MCF 10A (cell line): ENCODE data around the gene RALGPS1. TPM values are rescaled to one million over a fixed set of nuclear protein-coding genes. Genes with fewer than 3 reads are reported as not detected.

Source experiments
- BruUV-seq: library from RNA; stranded (reverse); fragments of 400-500 nt; replicated peaks from 2 replicates; lab custom pipeline; 2021; lab: Mats Ljungman, UMichigan
- CTCF ChIA-PET: fragments of 300-600 bp; sonication (Branson Sonifier 250); formaldehyde crosslinking; extraction: SDS; loops from one replicate; lab custom pipeline; 2021; ENCODE audit warnings: antibody characterized with exemption, inconsistent platforms; lab: Yijun Ruan, JAX
- POLR2A ChIA-PET: fragments of 300-600, 350-650 bp; sonication (Branson Sonifier 250); formaldehyde crosslinking; extraction: SDS; loops from one replicate; lab custom pipeline; 2020; ENCODE audit warnings: antibody characterized with exemption, inconsistent platforms; lab: Yijun Ruan, JAX
- DNase-seq: peaks from one replicate; pipeline ENCODE4 v3.0.0-alpha.2; 2018; ENCODE audit not compliant: unreplicated experiment
- H3K27ac Mint-ChIP-seq: one replicate; pipeline ENCODE4 v1.8.0; 2022; ENCODE audit warnings: mild to moderate bottlenecking, low read depth, mixed read lengths; ENCODE audit not compliant: unreplicated experiment
- H3K27me3 Mint-ChIP-seq: one replicate; pipeline ENCODE4 v1.8.0; 2022; ENCODE audit warnings: mixed read lengths; ENCODE audit not compliant: insufficient read depth, unreplicated experiment
- H3K36me3 Mint-ChIP-seq: one replicate; pipeline ENCODE4 v1.8.0; 2022; ENCODE audit warnings: mild to moderate bottlenecking, moderate library complexity, mixed read lengths; ENCODE audit not compliant: insufficient read depth, unreplicated experiment
- H3K4me1 Mint-ChIP-seq: one replicate; pipeline ENCODE4 v1.8.0; 2022; ENCODE audit warnings: mixed read lengths; ENCODE audit not compliant: insufficient read depth, unreplicated experiment
- H3K4me3 Mint-ChIP-seq: one replicate; pipeline ENCODE4 v1.8.0; 2022; ENCODE audit warnings: mild to moderate bottlenecking, moderate library complexity, mixed read lengths; ENCODE audit not compliant: unreplicated experiment
- H3K9me3 Mint-ChIP-seq: one replicate; pipeline ENCODE4 v1.8.0; 2022; ENCODE audit warnings: mixed read lengths; ENCODE audit not compliant: unreplicated experiment
- intact Hi-C: fragments of 100-400 bp; cut with micrococcal nuclease; formaldehyde crosslinking; loops from 2 replicates; pipeline ENCODE4 v1.14.1; 2022
- total RNA-seq: library from RNA; stranded (reverse); gene quantifications from 2 replicates; pipeline ENCODE4 v1.2.3, GENCODE V29; 2022
- TF ChIP-seq, protein P1 (sequence below): fragments of 200-600 bp; IDR thresholded peaks from one replicate; pipeline ENCODE4 v1.8.0; 2022; ENCODE audit warnings: antibody characterized with exemption, mild to moderate bottlenecking; ENCODE audit not compliant: unreplicated experiment

Gene RALGPS1
- total RNA-seq, 1 experiment from 2014 or later = 2.4 TPM

- intact Hi-C loops = no loop called here
- Mint-ChIP-seq H3K4me1 (no peaks in the 10 kb centered on the region), H3K36me3 (no peaks in the 10 kb centered on the region), H3K27me3 (peaks cover 3% of the 10 kb centered on the region), H3K27ac (no peak overlapping the region), H3K9me3 (no peaks in the 10 kb centered on the region), H3K4me3 (no peak overlapping the region)
- no TSS peak for BruUV-seq
- TF ChIP-seq, protein P1, sequence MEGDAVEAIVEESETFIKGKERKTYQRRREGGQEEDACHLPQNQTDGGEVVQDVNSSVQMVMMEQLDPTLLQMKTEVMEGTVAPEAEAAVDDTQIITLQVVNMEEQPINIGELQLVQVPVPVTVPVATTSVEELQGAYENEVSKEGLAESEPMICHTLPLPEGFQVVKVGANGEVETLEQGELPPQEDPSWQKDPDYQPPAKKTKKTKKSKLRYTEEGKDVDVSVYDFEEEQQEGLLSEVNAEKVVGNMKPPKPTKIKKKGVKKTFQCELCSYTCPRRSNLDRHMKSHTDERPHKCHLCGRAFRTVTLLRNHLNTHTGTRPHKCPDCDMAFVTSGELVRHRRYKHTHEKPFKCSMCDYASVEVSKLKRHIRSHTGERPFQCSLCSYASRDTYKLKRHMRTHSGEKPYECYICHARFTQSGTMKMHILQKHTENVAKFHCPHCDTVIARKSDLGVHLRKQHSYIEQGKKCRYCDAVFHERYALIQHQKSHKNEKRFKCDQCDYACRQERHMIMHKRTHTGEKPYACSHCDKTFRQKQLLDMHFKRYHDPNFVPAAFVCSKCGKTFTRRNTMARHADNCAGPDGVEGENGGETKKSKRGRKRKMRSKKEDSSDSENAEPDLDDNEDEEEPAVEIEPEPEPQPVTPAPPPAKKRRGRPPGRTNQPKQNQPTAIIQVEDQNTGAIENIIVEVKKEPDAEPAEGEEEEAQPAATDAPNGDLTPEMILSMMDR = no peak
- DNase-seq = no peak
- ChIA-PET POLR2A (interaction anchor here (0.8 kb wide), 1 partner anchor 226 kb away, joined by 3 read pairs; no protein-coding TSS in a partner anchor), CTCF (interaction anchor here (0.5 to 8.7 kb wide), 16 partner anchors 10 to 739 kb away, joined by 3 to 131 read pairs (median 4); no protein-coding TSS in a partner anchor)
Measured at GRCh38 chr9:127200106-127200862, 285.7 kb downstream of the RALGPS1 start.

- Mint-ChIP-seq H3K27me3 (peaks cover 11% of the 10 kb centered on the region), H3K36me3 (no peaks in the 10 kb centered on the region), H3K9me3 (no peaks in the 10 kb centered on the region), H3K4me3 (no peak overlapping the region), H3K27ac (no peak overlapping the region), H3K4me1 (no peaks in the 10 kb centered on the region)
- ChIA-PET POLR2A (interaction anchor here (0.8 kb wide), 1 partner anchor 227 kb away, joined by 3 read pairs; no protein-coding TSS in a partner anchor), CTCF (interaction anchor here (0.6 to 8.7 kb wide), 10 partner anchors 15 to 267 kb away, joined by 3 to 131 read pairs (median 4); partner anchors contain the start of gene ZNF79)
- intact Hi-C loops = no loop called here
- DNase-seq = no peak
- no TSS peak for BruUV-seq
- TF ChIP-seq, protein P1 = no peak
Measured at GRCh38 chr9:127201071-127201541, 286.5 kb downstream of the RALGPS1 start.

DNA sequence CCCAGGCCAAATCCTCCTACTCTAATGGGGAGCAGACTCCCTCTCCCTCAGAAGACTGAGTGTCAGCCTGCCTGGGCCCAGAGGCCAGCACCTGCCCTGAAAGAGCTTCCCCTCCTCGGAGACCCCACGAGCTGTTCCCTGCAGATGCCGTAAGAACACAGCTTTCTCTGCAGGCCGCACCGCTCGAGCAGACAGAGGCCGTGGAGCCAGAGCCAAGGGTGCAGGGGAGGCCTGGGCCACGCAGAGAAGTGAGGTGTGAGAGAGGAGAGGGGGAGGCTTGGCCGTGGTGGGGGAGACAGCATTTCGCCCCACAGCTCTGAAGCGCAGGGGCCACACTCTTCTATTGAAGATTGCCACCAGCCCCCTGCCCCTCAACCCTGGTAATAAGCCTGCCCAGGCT lies 287.1 kb downstream of the RALGPS1 start:
- Mint-ChIP-seq H3K27me3 (peaks cover 14% of the 10 kb centered on the region), H3K4me1 (no peaks in the 10 kb centered on the region), H3K9me3 (no peaks in the 10 kb centered on the region), H3K27ac (no peak overlapping the region), H3K4me3 (no peak overlapping the region), H3K36me3 (no peaks in the 10 kb centered on the region)
- no TSS peak for BruUV-seq
- ChIA-PET POLR2A (no interaction called here), CTCF (interaction anchor here (0.7 to 8.7 kb wide), 6 partner anchors 19 to 261 kb away, joined by 3 to 131 read pairs (median 4); partner anchors contain the start of gene ZNF79)
- no peak for DNase-seq
- TF ChIP-seq, protein P1 = no peak
- intact Hi-C loops = no loop called here

GRCh38 chr9:127202461-127203169 lies 288.0 kb downstream of the RALGPS1 start:
- intact Hi-C loops = no loop called here
- no peak overlapping the region for H3K4me3 Mint-ChIP-seq
- DNase-seq = no peak
- CTCF ChIA-PET = interaction anchor here (0.5 to 6.6 kb wide), 5 partner anchors 117 to 1916 kb away, joined by 3 to 131 read pairs (median 3); no protein-coding TSS in a partner anchor
- TF ChIP-seq, protein P1 = no peak
- POLR2A ChIA-PET = no interaction called here
- no peaks in the 10 kb centered on the region for H3K4me1 Mint-ChIP-seq
- H3K36me3 Mint-ChIP-seq = no peaks in the 10 kb centered on the region
- no peak overlapping the region for H3K27ac Mint-ChIP-seq
- H3K9me3 Mint-ChIP-seq = no peaks in the 10 kb centered on the region
- peaks cover 22% of the 10 kb centered on the region for H3K27me3 Mint-ChIP-seq
- BruUV-seq = no TSS peak
